ENCODE measurements around the gene MINK1.
"Not testable (repeated sequence)": the region's sequence is repeated elsewhere in the genome, so short reads cannot be mapped to it uniquely, and the experiment has no call there.

The MINK1 gene

GRCh38 chr17:4812690-4813089, 20.4 kb upstream of the MINK1 start:
- no peak for DNase-seq

- no peak for DNase-seq
Measured at GRCh38 chr17:4815043-4815675, 18.0 kb upstream of the MINK1 start.

GRCh38 chr17:4816826-4817225, 16.3 kb upstream of the MINK1 start:
- no peak for DNase-seq

- DNase-seq = no peak
Measured at GRCh38 chr17:4818276-4818675, 14.9 kb upstream of the MINK1 start.

GRCh38 chr17:4822835-4823234, 10.3 kb upstream of the MINK1 start:
- no peak for DNase-seq

GRCh38 chr17:4823373-4824089, 9.6 kb upstream of the MINK1 start:
- DNase-seq = no peak

- no peak for DNase-seq
Measured at GRCh38 chr17:4827399-4827798, 5.7 kb upstream of the MINK1 start.

GRCh38 chr17:4832829-4833177, 337 bp upstream of the MINK1 start:
- DNase-seq = not testable (repeated sequence)

- no peak for DNase-seq
Measured at GRCh38 chr17:4833941-4834680, 971 bp downstream of the MINK1 start.

- DNase-seq = no peak
Measured at GRCh38 chr17:4834681-4835020, 1.5 kb downstream of the MINK1 start.

GRCh38 chr17:4836221-4836620, 3.1 kb downstream of the MINK1 start:
- no peak for DNase-seq

GRCh38 chr17:4837471-4838308, 4.5 kb downstream of the MINK1 start:
- no peak for DNase-seq

GRCh38 chr17:4838309-4838785, 5.2 kb downstream of the MINK1 start:
- no peak for DNase-seq

GRCh38 chr17:4839221-4839620, 6.1 kb downstream of the MINK1 start:
- DNase-seq = no peak

GRCh38 chr17:4839965-4840892, 7.1 kb downstream of the MINK1 start:
- DNase-seq = no peak

- DNase-seq = no peak
Measured at GRCh38 chr17:4840893-4841242, 7.7 kb downstream of the MINK1 start.

- no peak for DNase-seq
Measured at GRCh38 chr17:4842376-4842775, 9.2 kb downstream of the MINK1 start.

- DNase-seq = no peak
Measured at GRCh38 chr17:4843321-4844000, 10.3 kb downstream of the MINK1 start.

GRCh38 chr17:4845118-4845517, 12.0 kb downstream of the MINK1 start:
- no peak for DNase-seq

GRCh38 chr17:4846635-4847390, 13.7 kb downstream of the MINK1 start:
- DNase-seq = no peak

- no peak for DNase-seq
Measured at GRCh38 chr17:4849011-4849536, 15.9 kb downstream of the MINK1 start.
